NCI-H146 treated with DMSO at 0.1 percent for 48 hours (cell line): Measurements from ENCODE around the gene AKT3.

Experiments
- DNase-seq: peaks from one replicate; lab custom pipeline; 2025; ENCODE audit not compliant: unreplicated experiment; lab: John Stamatoyannopoulos, UW

Gene AKT3

GRCh38 chr1:243520831-243521230, 329.2 kb downstream of the AKT3 start:
- no peak for DNase-seq

- DNase-seq, result no peak
Observed at GRCh38 chr1:243514927-243515326, 335.1 kb downstream of the AKT3 start.

- DNase-seq, result no peak
Observed at GRCh38 chr1:243513726-243514491, 336.1 kb downstream of the AKT3 start.

GRCh38 chr1:243510928-243511327, 339.1 kb downstream of the AKT3 start:
- no peak for DNase-seq

- no peak for DNase-seq
Observed at GRCh38 chr1:243508943-243509342, 341.1 kb downstream of the AKT3 start.

- DNase-seq, result no peak
Observed at GRCh38 chr1:243508303-243508713, 341.7 kb downstream of the AKT3 start.

GRCh38 chr1:243507672-243508302, 342.3 kb downstream of the AKT3 start:
- DNase-seq, result no peak

GRCh38 chr1:243507001-243507671, 342.9 kb downstream of the AKT3 start:
- no peak for DNase-seq

- DNase-seq, result no peak
Observed at GRCh38 chr1:243505986-243506689, 343.9 kb downstream of the AKT3 start.

- no peak for DNase-seq
Observed at GRCh38 chr1:243503155-243503554, 346.9 kb downstream of the AKT3 start.

- DNase-seq, result no peak
Observed at GRCh38 chr1:243501002-243501401, 349.0 kb downstream of the AKT3 start.

GRCh38 chr1:243500512-243500911, 349.5 kb downstream of the AKT3 start:
- no peak for DNase-seq

GRCh38 chr1:243499711-243500110, 350.3 kb downstream of the AKT3 start:
- DNase-seq, result no peak

- no peak for DNase-seq
Observed at GRCh38 chr1:243499248-243499647, 350.8 kb downstream of the AKT3 start.

- no peak for DNase-seq
Observed at GRCh38 chr1:243497939-243498681, 351.9 kb downstream of the AKT3 start.

- no peak for DNase-seq
Observed at GRCh38 chr1:243496806-243497205, 353.2 kb downstream of the AKT3 start.

- no peak for DNase-seq
Observed at GRCh38 chr1:243496187-243496646, 353.8 kb downstream of the AKT3 start.

GRCh38 chr1:243495442-243496186, 354.4 kb downstream of the AKT3 start:
- DNase-seq, result no peak

- DNase-seq, result no peak
Observed at GRCh38 chr1:243494741-243495431, 355.2 kb downstream of the AKT3 start.
